ENCODE measurements around the gene ADISSP. TPM values are rescaled to one million over a fixed set of nuclear protein-coding genes. Genes with fewer than 3 reads are reported as not detected.

The ADISSP gene
- total and polyA plus RNA-seq, 2 of the 13 experiments (the other 11 are each of a cell fraction or from before 2014, with no cell fraction given): 38.3 to 90.6 TPM

GRCh38 chr20:3786665-3787323, 19.2 kb upstream of the ADISSP start, which contains the start of gene CENPB (continued):
- no peak for TF ChIP-seq ZNF224 (CRISPR knock-in tag; IDR thresholded peaks at IDR 0.05)
- TF ChIP-seq PHF5A (CRISPR knock-in tag; IDR thresholded peaks at IDR 0.05; ENCODE audit: low read depth, unreplicated experiment): no peak
- TF ChIP-seq ELF1 (CRISPR knock-in tag; IDR thresholded peaks at IDR 0.05): no peak
- no peak for TF ChIP-seq HNRNPH1 (optimal IDR thresholded peaks at IDR 0.05; ENCODE audit: low read depth, low read length)
- no peak for TF ChIP-seq MTERF4 (CRISPR knock-in tag; IDR thresholded peaks at IDR 0.05)
- TF ChIP-seq ZNF646 (CRISPR knock-in tag; IDR thresholded peaks at IDR 0.05): no peak
- TF ChIP-seq MAX (IDR thresholded peaks at IDR 0.05): peak; percentile 79; the same call in 1 of the 2 replicates
- TF ChIP-seq ZNF234 (CRISPR knock-in tag; conservative IDR thresholded peaks at IDR 0.05): no peak
- no peak for TF ChIP-seq PRDM10 (CRISPR knock-in tag; IDR thresholded peaks at IDR 0.05; ENCODE audit: low read depth)
- no peak for TF ChIP-seq ZNF276 (CRISPR knock-in tag; IDR thresholded peaks at IDR 0.05; ENCODE audit: low read depth)
- no peak for TF ChIP-seq CERS6 (CRISPR knock-in tag; IDR thresholded peaks at IDR 0.05)
- TF ChIP-seq GPBP1L1 (CRISPR knock-in tag; IDR thresholded peaks at IDR 0.05): no peak

All from HepG2 (cell line).